Kidney epithelial cell (primary cell): ENCODE data around the gene LETMD1. TPM values are rescaled to one million over a fixed set of nuclear protein-coding genes. Genes with fewer than 3 reads are reported as not detected.

Source experiments
- DNase-seq: peaks from one replicate; pipeline ENCODE4 v3.0.0-alpha.2; 2010; ENCODE audit warnings: low read depth
- H3K27me3 ChIP-seq: 2 replicates; pipeline ENCODE4 v1.6.0; 2011; ENCODE audit warnings: low read length; ENCODE audit not compliant: control insufficient read depth, insufficient read depth
- H3K36me3 ChIP-seq: 2 replicates; pipeline ENCODE4 v1.5.1; 2011; ENCODE audit warnings: low read length; ENCODE audit not compliant: control insufficient read depth, insufficient read depth
- H3K4me3 ChIP-seq: 2 replicates; pipeline ENCODE4 v1.5.1; 2011; ENCODE audit warnings: low read depth, mild to moderate bottlenecking, control low read depth, low read length
- CTCF ChIP-seq: IDR thresholded peaks from 2 replicates; pipeline ENCODE4 v1.5.1; 2011; ENCODE audit warnings: mild to moderate bottlenecking, moderate library complexity, low read length, control low read depth, inconsistent platforms; ENCODE audit not compliant: insufficient read depth, poor library complexity, severe bottlenecking
- total RNA-seq: library from RNA; depleted of rRNA; stranded (reverse); fragments of >200 nt; gene quantifications from 2 replicates; pipeline ENCODE4 v1.2.3, GENCODE V29; 2015

LETMD1 gene
- total RNA-seq, 1 donor from 2014 or later = 37.9 TPM

- no peaks in the 10 kb centered on the region for H3K36me3 ChIP-seq
- no peak for TF ChIP-seq CTCF
- no peaks in the 10 kb centered on the region for H3K27me3 ChIP-seq
These were observed 43.1 kb upstream of the LETMD1 start for GRCh38 chr12:51005030-51005429.

GRCh38 chr12:51005671-51006070 lies 42.5 kb upstream of the LETMD1 start:
- DNase-seq = no peak
- Histone ChIP-seq H3K27me3 (no peaks in the 10 kb centered on the region), H3K4me3 (no peak overlapping the region), H3K36me3 (no peaks in the 10 kb centered on the region)
- TF ChIP-seq CTCF = no peak

More at GRCh38 chr12:51005030-51005429, 43.1 kb upstream of the LETMD1 start:
- no peak overlapping the region for H3K4me3 ChIP-seq
- DNase-seq = no peak

- no peaks in the 10 kb centered on the region for H3K36me3 ChIP-seq
- H3K4me3 ChIP-seq = no peak overlapping the region
- TF ChIP-seq CTCF = no peak
- no peaks in the 10 kb centered on the region for H3K27me3 ChIP-seq
- DNase-seq = no peak
These were observed 39.6 kb upstream of the LETMD1 start for GRCh38 chr12:51008329-51009055.

GRCh38 chr12:51009056-51009440 lies 39.1 kb upstream of the LETMD1 start:
- no peak for DNase-seq
- TF ChIP-seq CTCF = no peak
- H3K27me3 ChIP-seq = no peaks in the 10 kb centered on the region
- H3K36me3 ChIP-seq = no peaks in the 10 kb centered on the region
- H3K4me3 ChIP-seq = no peak overlapping the region

GRCh38 chr12:51011955-51012354 lies 36.2 kb upstream of the LETMD1 start:
- Histone ChIP-seq H3K27me3 (no peaks in the 10 kb centered on the region), H3K36me3 (no peaks in the 10 kb centered on the region), H3K4me3 (no peak overlapping the region)
- TF ChIP-seq CTCF = no peak
- DNase-seq = no peak
